Gastrocnemius medialis (tissue), 4 donors: ENCODE data around the gene PDRG1. TPM values are rescaled to one million over a fixed set of nuclear protein-coding genes. Genes with fewer than 3 reads are reported as not detected.

Experiments
- ATAC-seq, 2 donors: fragments of 150-250 bp; one replicate each; pipeline ENCODE4 v1.9.1; 2016
- DNase-seq, 2 donors: peaks; one replicate each; pipeline ENCODE4 v3.0.0-alpha.2; 2019
- H3K27ac ChIP-seq, 4 donors: fragments of 200-600 bp; sonication (generic); 1 replicate in 1 of 4; 2 replicates in 3 of 4; pipeline ENCODE4 v1.5.1; 2016 to 2018; ENCODE audit warnings: mild to moderate bottlenecking in 2 of 4, moderate library complexity in 1 of 4
- H3K27me3 ChIP-seq, 3 donors: fragments of 200-600 bp; sonication (generic) in 2 of 3; 1 replicate in 1 of 3; 2 replicates in 2 of 3; pipeline versions ENCODE4 v1.5.1 to v1.6.0; 2016 to 2019; ENCODE audit warnings: mild to moderate bottlenecking in 1 of 3, moderate library complexity in 1 of 3
- H3K36me3 ChIP-seq, 2 donors: fragments of 200-600 bp; sonication (generic) in 1 of 2; one replicate each; pipeline ENCODE4 v1.5.1; 2017 to 2018
- H3K4me1 ChIP-seq, 2 donors: fragments of 200-600 bp; sonication (generic) in 1 of 2; one replicate each; pipeline ENCODE4 v1.5.1; 2016 to 2017; ENCODE audit warnings: mild to moderate bottlenecking in 2 of 2
- H3K4me3 ChIP-seq, 4 donors: fragments of 200-600 bp; sonication (generic) in 3 of 4; 1 replicate in 1 of 4; 2 replicates in 3 of 4; pipeline ENCODE4 v1.5.1; 2016 to 2019; ENCODE audit warnings: mild to moderate bottlenecking in 2 of 4
- H3K9me3 ChIP-seq, 3 donors: fragments of 200-600 bp; sonication (generic) in 2 of 3; 1 replicate in 1 of 3; 2 replicates in 2 of 3; pipeline ENCODE4 v1.5.1; 2016 to 2019
- CTCF ChIP-seq, 5 experiments: fragments of 450-650 bp in 3 of 5; fragments of 200-600 bp in 2 of 5; sonication (generic) in 2 of 5; IDR thresholded peaks in 4 of 5; conservative IDR thresholded peaks in 1 of 5; 1 replicate in 4 of 5; 2 replicates in 1 of 5; pipeline ENCODE4 v1.5.1; 2016 to 2019; ENCODE audit warnings: antibody characterized with exemption in 5 of 5, mild to moderate bottlenecking in 3 of 5, moderate library complexity in 3 of 5
- POLR2A ChIP-seq, 2 donors: fragments of 450-650 bp; IDR thresholded peaks; one replicate each; pipeline ENCODE4 v1.6.1; 2017; ENCODE audit warnings: antibody characterized with exemption in 2 of 2, mild to moderate bottlenecking in 2 of 2, moderate library complexity in 2 of 2
- in situ Hi-C, 4 donors: fragments of 200-750 bp; cut with MboI; loops; one replicate each; pipeline versions ENCODE4 v1.15.0 to v1.8.0; 2017; ENCODE audit warnings: low sequenced_read_pairs in 4 of 4
- intact Hi-C: fragments of 100-400 bp; cut with DNase I; formaldehyde crosslinking; loops from one replicate; pipeline ENCODE4 v1.15.1; 2023; ENCODE audit warnings: low total_unique reads
- total RNA-seq, 4 donors: library from RNA; depleted of rRNA; stranded (reverse); fragments of >200 nt; gene quantifications; one replicate each; pipeline versions ENCODE4 v1.1.0 to v1.2.3, GENCODE V29; 2016

PDRG1 gene
- total RNA-seq, result 10 to 100 TPM in 2 of 4 donors, 1 to 10 TPM in 2; 7.0 to 12.9 (median 9.6) TPM

- ATAC-seq (peak; percentile 95 to 97), DNase-seq (peak; percentile 90 to 93)
- Histone ChIP-seq H3K27me3 (no peaks in the 10 kb centered on the region), H3K4me3 (peak within 1 kb of the TSS; percentile 87 to 99 (median 90)), H3K4me1 (peaks cover 10 to 11% of the 10 kb centered on the region in 2 donors), H3K36me3 (peaks cover 0 to 21% of the 10 kb centered on the region in 2 donors), H3K9me3 (no peaks in the 10 kb centered on the region), H3K27ac (peak within 1 kb of the TSS; percentile 83 to 92 (median 86))
- TF ChIP-seq CTCF (IDR thresholded peaks at IDR 0.05 in 4 of 5, conservative IDR thresholded peaks at IDR 0.05 in 1 of 5) (peak; percentile 83 to 97 (median 89)), POLR2A (IDR thresholded peaks at IDR 0.05) (peak; percentile 72 to 77)
- intact Hi-C loops (loop anchor here (1.0 to 10.0 kb wide), 5 partner anchors 73 to 227 kb away; partner anchors contain the start of gene BCL2L1), in situ Hi-C loops (loop anchor here (5.0 to 10.0 kb wide), 3 partner anchors 94 to 127 kb away; no protein-coding TSS in a partner anchor)
Observed at GRCh38 chr20:31951530-31952453, at the start of gene PDRG1. Gene PDRG1 (minus strand): TSS chr20:31952046. CDS start chr20:31951961, 85 bp downstream.

GRCh38 chr20:31998246-31998645, 46.4 kb upstream of the PDRG1 start:
- intact Hi-C loops (no loop called here), in situ Hi-C loops (no loop called here)
- Histone ChIP-seq H3K9me3 (no peaks in the 10 kb centered on the region), H3K27ac (no peak overlapping the region), H3K4me3 (no peak overlapping the region), H3K4me1 (no peaks in the 10 kb centered on the region), H3K36me3 (no peaks in the 10 kb centered on the region), H3K27me3 (peaks cover 13 to 20% (median 17%) of the 10 kb centered on the region in 3 donors)
- TF ChIP-seq CTCF (IDR thresholded peaks at IDR 0.05 in 4 of 5, conservative IDR thresholded peaks at IDR 0.05 in 1 of 5) (no peak), POLR2A (IDR thresholded peaks at IDR 0.05) (no peak)
- DNase-seq (no peak), ATAC-seq (no peak)

GRCh38 chr20:31996996-31997395, 45.1 kb upstream of the PDRG1 start:
- no peak overlapping the region for H3K27ac ChIP-seq
- TF ChIP-seq CTCF (IDR thresholded peaks at IDR 0.05 in 4 of 5, conservative IDR thresholded peaks at IDR 0.05 in 1 of 5), result no peak
- TF ChIP-seq POLR2A (IDR thresholded peaks at IDR 0.05), result no peak
- in situ Hi-C loops (no loop called here), intact Hi-C loops (no loop called here)
- ATAC-seq (no peak), DNase-seq (no peak)
- no peaks in the 10 kb centered on the region for H3K9me3 ChIP-seq
- H3K4me1 ChIP-seq, result no peaks in the 10 kb centered on the region
- no peak overlapping the region for H3K4me3 ChIP-seq
- no peaks in the 10 kb centered on the region for H3K36me3 ChIP-seq
- H3K27me3 ChIP-seq, result peaks cover 13 to 20% (median 17%) of the 10 kb centered on the region in 3 donors

GRCh38 chr20:31992086-31992485, 40.2 kb upstream of the PDRG1 start:
- Histone ChIP-seq H3K36me3 (no peaks in the 10 kb centered on the region), H3K27ac (no peak overlapping the region), H3K4me1 (no peaks in the 10 kb centered on the region), H3K9me3 (no peaks in the 10 kb centered on the region), H3K4me3 (no peak overlapping the region), H3K27me3 (peaks cover 13 to 18% (median 17%) of the 10 kb centered on the region in 3 donors)
- intact Hi-C loops, result no loop called here
- in situ Hi-C loops, result no loop called here
- TF ChIP-seq POLR2A (IDR thresholded peaks at IDR 0.05), result no peak
- no peak for TF ChIP-seq CTCF (IDR thresholded peaks at IDR 0.05 in 4 of 5, conservative IDR thresholded peaks at IDR 0.05 in 1 of 5)
- ATAC-seq, result no peak
- no peak for DNase-seq
